ENCODE measurements around the gene TRPM2.
A peak's percentile ranks its signal among the peaks of the same experiment; 100 is the strongest.

TRPM2 gene

DNA sequence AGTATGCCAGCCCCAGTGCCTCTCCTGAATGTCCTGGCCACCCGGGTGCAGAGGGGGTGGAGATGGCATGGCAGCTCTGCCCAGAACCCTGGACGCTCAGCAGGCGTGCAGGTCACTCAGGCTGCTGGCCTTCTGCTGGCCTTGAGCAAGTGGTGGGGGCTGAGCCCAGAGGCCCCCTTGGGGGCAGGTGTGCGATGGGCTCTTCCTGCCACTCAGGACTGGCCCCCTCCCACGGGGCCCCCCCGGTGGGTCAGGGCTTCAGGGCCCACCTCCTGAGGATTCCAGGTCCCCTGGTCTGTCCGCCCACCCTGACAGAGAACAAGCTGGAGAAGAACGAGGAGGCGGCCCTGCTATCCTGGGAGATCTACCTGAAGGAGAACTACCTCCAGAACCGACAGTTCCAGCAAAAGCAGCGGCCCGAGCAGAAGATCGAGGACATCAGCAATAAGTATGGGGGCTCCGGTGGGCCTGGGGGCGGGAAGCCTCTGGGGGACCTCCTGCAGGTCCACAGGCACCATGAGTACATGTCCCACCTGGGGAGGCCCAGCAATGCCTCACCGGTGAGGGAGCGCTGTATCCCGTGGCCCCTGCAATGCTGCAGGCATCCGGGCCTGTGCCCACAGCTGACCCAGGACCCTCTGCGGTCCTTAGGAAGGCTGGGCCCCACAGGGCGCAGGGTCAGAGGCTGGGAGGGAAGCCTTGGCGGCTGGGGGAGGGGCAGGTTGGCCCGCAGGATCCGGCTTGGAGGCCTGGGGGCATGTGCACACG, 64.9 kb downstream of the TRPM2 start:
- DNase-seq, result no peak

GRCh38 chr21:44418876-44419230, 65.4 kb downstream of the TRPM2 start:
- DNase-seq, result no peak

- no peak for DNase-seq
These were observed 66.3 kb downstream of the TRPM2 start for GRCh38 chr21:44419679-44420078.

DNA sequence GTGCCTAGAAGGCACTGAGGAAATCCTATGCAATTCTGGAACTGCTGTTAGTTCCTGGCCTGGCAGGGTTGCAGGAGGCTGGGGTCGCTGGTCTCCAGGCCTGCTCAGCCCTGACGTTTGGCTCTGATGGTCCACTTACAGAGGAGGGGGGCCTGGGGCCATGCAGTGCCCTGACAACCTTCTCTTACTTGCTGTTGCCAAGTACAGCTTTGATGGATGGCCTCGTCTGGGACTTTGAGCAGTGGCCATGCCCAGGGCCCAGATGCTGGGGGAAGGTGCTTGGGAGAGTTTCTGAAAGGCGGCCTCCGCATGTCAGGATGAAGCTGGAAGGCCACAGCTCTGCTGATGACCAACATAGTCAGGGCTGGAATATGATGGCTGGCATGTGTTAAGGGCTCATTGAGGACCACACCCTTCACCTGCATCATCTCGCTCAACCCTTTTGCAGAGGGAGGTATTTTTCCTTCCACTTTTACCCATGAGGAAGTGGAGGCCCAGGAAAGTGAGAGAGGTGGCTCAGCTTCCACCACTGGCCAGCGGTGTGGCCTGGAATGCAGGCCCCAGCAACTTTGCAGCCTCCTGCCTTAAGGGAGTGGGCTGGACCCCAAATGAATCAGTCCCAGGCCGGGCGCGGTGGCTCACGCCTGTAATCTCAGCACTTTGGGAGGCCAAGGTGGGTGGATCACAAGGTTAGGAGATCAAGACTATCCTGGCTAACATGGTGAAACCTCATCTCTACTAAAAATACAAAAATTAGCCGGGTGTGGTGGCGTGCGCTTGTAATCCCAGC, 67.2 kb downstream of the TRPM2 start:
- DNase-seq, result no peak

- DNase-seq, result no peak
These were observed 68.8 kb downstream of the TRPM2 start for GRCh38 chr21:44421901-44422840.

GRCh38 chr21:44423312-44423821, 69.9 kb downstream of the TRPM2 start:
- no peak for DNase-seq

GRCh38 chr21:44423941-44424607, 70.7 kb downstream of the TRPM2 start:
- DNase-seq, result no peak

DNA sequence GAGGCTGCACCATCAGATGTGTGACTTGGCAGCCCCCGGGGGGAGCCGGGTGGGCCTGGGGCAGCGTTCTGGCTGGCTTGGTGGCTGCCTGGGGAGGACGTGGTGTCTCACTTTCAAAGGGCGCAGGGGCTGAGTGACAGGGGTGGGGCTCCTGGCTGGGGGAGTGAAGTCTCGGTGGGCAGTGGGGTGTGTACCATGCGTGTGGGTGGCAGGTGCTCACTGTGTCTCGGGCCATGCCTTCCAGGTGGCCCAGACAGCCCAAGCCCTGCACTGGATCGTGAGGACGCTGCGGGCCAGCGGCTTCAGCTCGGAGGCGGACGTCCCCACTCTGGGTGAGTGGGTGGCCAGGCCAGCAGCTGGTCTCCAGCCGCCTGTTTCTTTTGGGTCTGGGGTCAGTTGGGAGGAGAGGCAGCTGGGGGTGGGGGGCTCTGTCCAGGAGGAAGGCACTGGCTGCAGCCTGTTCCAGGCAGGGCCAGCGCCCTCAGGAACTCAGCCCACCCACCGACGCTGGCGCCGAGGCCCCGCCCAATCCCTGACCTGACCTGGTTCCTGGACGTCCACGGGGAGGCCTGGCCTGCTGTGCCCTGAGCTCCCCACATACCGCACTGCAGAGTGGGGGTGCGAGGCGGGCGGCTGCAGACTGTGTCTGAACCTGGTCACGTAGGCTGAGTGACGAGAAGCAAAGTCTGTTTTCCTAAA, 71.3 kb downstream of the TRPM2 start:
- DNase-seq, result no peak

DNA sequence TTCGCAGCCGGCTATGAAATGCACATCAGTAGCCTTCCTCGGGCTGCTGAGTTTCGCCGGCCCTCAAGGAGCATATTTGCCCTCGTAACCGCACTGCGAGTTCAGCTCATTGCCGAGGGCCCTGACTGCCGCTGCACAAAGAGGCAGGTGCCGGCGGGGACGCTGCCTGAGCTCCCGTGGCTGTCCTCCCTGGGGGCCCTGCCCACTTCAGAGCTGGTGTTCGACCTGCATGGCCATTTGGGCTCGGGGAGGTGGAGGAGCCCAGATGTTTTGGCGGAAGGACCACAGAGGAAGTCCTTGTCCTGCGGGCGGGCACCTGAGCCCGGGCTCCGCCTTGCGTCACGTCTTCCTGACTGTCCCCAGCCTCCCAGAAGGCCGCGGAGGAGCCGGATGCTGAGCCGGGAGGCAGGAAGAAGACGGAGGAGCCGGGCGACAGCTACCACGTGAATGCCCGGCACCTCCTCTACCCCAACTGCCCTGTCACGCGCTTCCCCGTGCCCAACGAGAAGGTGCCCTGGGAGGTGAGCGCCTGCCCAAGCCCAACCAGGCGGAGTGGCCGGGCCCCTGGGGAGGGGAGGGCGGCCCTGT, 72.0 kb downstream of the TRPM2 start:
- no peak for DNase-seq

- no peak for DNase-seq
These were observed 72.7 kb downstream of the TRPM2 start for GRCh38 chr21:44425895-44426662.

- no peak for DNase-seq
These were observed 73.3 kb downstream of the TRPM2 start for GRCh38 chr21:44426663-44427191.

GRCh38 chr21:44427241-44428120, 74.1 kb downstream of the TRPM2 start:
- DNase-seq, result no peak

DNA sequence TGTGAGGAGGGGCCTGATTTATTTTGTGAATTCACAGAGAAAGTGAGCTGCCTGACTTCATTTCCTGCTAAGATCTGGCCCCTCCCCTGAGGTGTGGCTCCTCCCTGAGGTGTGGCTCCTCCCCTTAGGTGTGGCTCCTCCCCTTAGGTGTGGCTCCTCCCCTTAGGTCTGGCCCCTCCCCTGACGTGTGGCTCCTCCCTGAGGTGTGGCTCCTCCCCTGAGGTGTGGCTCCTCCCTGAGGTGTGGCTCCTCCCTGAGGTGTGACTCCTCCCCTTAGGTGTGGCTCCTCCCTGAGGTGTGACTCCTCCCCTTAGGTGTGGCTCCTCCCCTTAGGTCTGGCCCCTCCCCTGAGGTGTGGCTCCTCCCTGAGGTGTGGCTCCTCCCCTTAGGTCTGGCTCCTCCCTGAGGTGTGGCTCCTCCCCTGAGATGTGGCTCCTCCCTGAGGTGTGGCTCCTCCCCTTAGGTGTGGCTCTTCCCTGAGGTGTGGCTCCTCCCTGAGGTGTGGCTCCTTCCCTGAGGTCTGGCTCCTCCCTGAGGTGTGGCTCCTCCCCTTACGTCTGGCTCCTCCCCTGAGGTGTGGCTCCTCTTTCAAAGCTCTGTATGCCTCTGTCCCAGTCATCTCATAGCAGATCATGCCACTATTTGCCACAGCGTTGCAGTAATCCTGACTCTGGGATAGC, 75.0 kb downstream of the TRPM2 start:
- DNase-seq, result peak; percentile 47

DNA sequence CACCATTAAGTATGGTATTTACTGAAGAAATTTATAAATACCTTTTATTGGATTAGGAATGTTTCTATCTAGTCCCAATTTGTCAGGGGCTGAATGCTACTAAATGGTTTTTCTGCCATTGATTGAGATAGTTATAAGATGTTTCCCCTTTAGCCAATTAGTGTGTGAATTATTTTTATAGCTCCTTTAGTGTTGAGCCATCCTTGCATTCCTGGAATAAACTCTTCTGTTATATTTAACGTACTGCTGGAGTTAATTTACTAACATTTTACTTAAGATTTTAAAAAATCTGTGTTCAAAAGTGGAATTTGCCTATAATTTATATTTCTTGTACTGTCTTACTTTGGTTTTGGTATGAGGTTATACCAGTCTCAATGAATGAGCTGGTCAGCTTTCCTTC, 76.5 kb downstream of the TRPM2 start:
- no peak for DNase-seq

DNA sequence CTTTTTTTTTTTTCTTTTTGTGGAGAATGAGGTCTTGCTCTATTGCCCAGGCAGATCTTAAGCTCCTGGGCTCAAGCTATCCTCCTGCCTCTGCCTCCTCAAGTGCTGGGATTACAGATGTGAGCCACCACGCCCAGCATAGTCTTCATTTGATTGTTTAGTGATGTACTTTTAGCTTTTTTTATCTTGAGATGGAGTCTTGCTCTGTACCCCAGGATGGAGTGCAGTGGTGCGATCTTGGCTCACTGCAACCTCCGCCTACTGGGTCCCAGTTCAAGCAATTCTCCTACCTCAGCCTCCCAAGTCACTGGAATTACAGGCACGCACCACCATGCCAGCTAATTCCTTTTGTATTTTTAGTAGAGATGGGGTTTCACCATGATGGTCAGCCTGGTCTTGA, 77.9 kb downstream of the TRPM2 start:
- DNase-seq, result no peak

DNA sequence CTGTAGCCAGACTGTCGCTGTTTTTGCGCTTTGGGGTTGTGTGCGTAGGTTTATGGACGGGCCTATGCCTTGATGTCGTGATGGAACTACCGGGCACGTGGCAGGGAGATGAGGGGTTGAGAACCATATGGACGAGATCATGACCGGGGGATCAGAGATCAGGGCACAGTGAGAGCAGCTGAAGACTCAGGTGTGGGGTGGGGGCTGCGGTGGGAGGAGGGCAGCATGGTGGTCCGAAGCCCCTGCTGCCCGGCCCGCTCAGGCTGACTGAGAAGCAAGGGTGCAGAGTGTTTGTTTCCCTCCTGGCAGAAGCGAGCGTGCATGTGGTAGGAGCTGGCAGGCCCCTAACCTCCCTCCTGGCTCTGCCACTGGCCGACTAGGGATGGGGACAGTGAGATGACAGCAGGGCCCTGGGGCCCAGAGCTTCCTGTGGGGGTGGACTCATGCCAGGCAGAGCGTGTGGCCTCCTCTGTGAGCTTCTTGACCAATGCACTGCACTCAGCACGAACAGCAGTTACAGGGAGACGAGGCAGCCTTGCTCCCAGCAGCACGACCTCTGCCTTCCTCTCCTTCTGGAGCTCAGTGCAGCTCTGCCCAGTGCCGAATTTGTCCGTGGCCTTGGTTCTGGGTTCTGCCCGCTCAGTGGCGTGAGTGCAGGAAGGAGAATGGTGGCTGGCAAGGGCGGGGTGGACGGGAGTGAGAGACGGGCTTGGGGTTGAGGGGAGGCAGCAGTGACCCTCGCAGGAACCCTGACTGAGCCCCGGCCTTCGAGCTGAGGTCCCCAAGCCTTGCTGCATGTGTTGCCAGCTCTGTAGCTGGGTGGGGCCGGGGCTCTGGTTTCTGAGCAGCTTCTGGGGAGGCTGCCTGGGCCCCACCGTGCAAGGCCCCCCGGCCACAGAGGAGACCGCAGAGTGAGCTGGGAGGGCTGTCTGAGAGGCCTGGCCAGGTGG, 79.7 kb downstream of the TRPM2 start:
- DNase-seq, result no peak

- no peak for DNase-seq
These were observed 80.6 kb downstream of the TRPM2 start for GRCh38 chr21:44433791-44434567.

Measured in CD4-positive, alpha-beta T cell treated with Interferon alpha-2 for 1 hour (primary cell).